PC-3 (cell line): Measurements from ENCODE around the gene CAT. TPM values are rescaled to one million over a fixed set of nuclear protein-coding genes. Genes with fewer than 3 reads are reported as not detected.

Experiments
- ATAC-seq: fragments of 200-7000 bp; cut with Tn5 transposase; 2 replicates; pipeline ENCODE4 v1.9.1; 2020; ENCODE audit warnings: mild to moderate bottlenecking, moderate library complexity
- BruUV-seq: library from RNA; stranded (reverse); fragments of 400-500 nt; replicated peaks from 2 replicates; lab custom pipeline; 2021; lab: Mats Ljungman, UMichigan
- CTCF ChIA-PET: fragments of 300-600 bp; sonication (Branson Sonifier 250); formaldehyde crosslinking; loops from one replicate; lab custom pipeline; 2022; ENCODE audit warnings: antibody characterized with exemption; lab: Charles Lee
- POLR2A ChIA-PET: fragments of 300-600 bp; sonication (Branson Sonifier 250); formaldehyde crosslinking; loops from one replicate; lab custom pipeline; 2022; ENCODE audit warnings: antibody characterized with exemption; ENCODE audit not compliant: unreplicated experiment; lab: Charles Lee
- DNase-seq: peaks from one replicate; pipeline ENCODE4 v3.0.0-alpha.2; 2015
- H2AFZ ChIP-seq: fragments of 300-600 bp; sonication (generic); 2 replicates; pipeline ENCODE4 v1.6.0; 2016; ENCODE audit warnings: antibody characterized with exemption, low read length
- H3F3A ChIP-seq: fragments of 300-600 bp; sonication (generic); one replicate; pipeline ENCODE4 v1.6.0; 2017; ENCODE audit warnings: antibody characterized with exemption, low read length, control low read depth, mild to moderate bottlenecking; ENCODE audit not compliant: unreplicated experiment
- H3K27ac ChIP-seq: fragments of 300-600 bp; sonication (generic); 2 replicates; pipeline ENCODE4 v1.5.1; 2016; ENCODE audit warnings: mild to moderate bottlenecking, low read length
- H3K27me3 ChIP-seq: fragments of 300-600 bp; sonication (generic); 2 replicates; pipeline ENCODE4 v1.6.1; 2016; ENCODE audit warnings: low read length, mixed read lengths
- H3K36me3 ChIP-seq: fragments of 300-600 bp; sonication (generic); 2 replicates; pipeline ENCODE4 v1.6.1; 2016; ENCODE audit warnings: low read depth, mixed run types, low read length, mixed read lengths
- H3K4me1 ChIP-seq: fragments of 300-600 bp; sonication (generic); 2 replicates; pipeline ENCODE4 v1.5.1; 2016; ENCODE audit warnings: low read length; ENCODE audit not compliant: insufficient read depth
- H3K4me2 ChIP-seq: fragments of 300-600 bp; sonication (generic); 2 replicates; pipeline ENCODE4 v1.6.0; 2016; ENCODE audit warnings: low read length
- H3K4me3 ChIP-seq: fragments of 300-600 bp; sonication (generic); 2 replicates; pipeline ENCODE4 v1.5.1; 2016; ENCODE audit warnings: mild to moderate bottlenecking, low read length, mixed read lengths
- H3K79me2 ChIP-seq: fragments of 300-600 bp; sonication (generic); 2 replicates; pipeline ENCODE4 v1.6.1; 2017; ENCODE audit warnings: low read length, mixed read lengths
- H3K9ac ChIP-seq: fragments of 300-600 bp; sonication (generic); 2 replicates; pipeline ENCODE4 v1.6.0; 2016; ENCODE audit warnings: mild to moderate bottlenecking, low read length
- H3K9me2 ChIP-seq: fragments of 300-600 bp; sonication (generic); replicated peaks from 2 replicates; pipeline ENCODE4 v1.6.1; 2016; ENCODE audit warnings: mixed run types, low read length, mixed read lengths
- H3K9me3 ChIP-seq: fragments of 300-600 bp; sonication (generic); 2 replicates; pipeline ENCODE4 v1.6.1; 2016; ENCODE audit warnings: low read length, mixed read lengths
- H4K20me1 ChIP-seq: fragments of 300-600 bp; sonication (generic); 2 replicates; pipeline ENCODE4 v1.6.1; 2016; ENCODE audit warnings: low read length, mixed read lengths
- CTCF ChIP-seq: fragments of 300-600 bp; sonication (generic); conservative IDR thresholded peaks from 2 replicates; pipeline ENCODE4 v1.5.1; 2017; ENCODE audit warnings: antibody characterized with exemption, low read depth, mild to moderate bottlenecking, low read length
- EZH2 ChIP-seq: fragments of 300-600 bp; sonication (generic); IDR thresholded peaks from one replicate; pipeline ENCODE4 v1.6.1; 2017; ENCODE audit warnings: antibody characterized with exemption, mild to moderate bottlenecking, low read length; ENCODE audit not compliant: unreplicated experiment
- EZH2phosphoT487 ChIP-seq: fragments of 300-600 bp; sonication (generic); IDR thresholded peaks from 2 replicates; pipeline ENCODE4 v1.6.1; 2018; ENCODE audit warnings: mild to moderate bottlenecking, antibody characterized with exemption, low read length, borderline replicate concordance
- intact Hi-C: fragments of 100-400 bp; cut with micrococcal nuclease; formaldehyde crosslinking; loops from 2 replicates; pipeline ENCODE4 v1.9.0; 2023
- total RNA-seq: library from RNA; depleted of rRNA; stranded (reverse); fragments of >200 nt; gene quantifications from 2 replicates; pipeline ENCODE4 v1.2.3, GENCODE V29; 2014

CAT gene
- total RNA-seq, 1 experiment from 2014 or later: 50.5 TPM

GRCh38 chr11:34459507-34460162, 20.9 kb downstream of the CAT start:
- no peaks in the 10 kb centered on the region for H3K9me2 ChIP-seq
- H3K4me1 ChIP-seq: no peaks in the 10 kb centered on the region
- no peak overlapping the region for H3K4me3 ChIP-seq
- ATAC-seq (no peak), DNase-seq (no peak)
- no peak overlapping the region for H3K9ac ChIP-seq
- no peaks in the 10 kb centered on the region for H4K20me1 ChIP-seq
- BruUV-seq: no TSS peak
- H3K79me2 ChIP-seq: no peaks in the 10 kb centered on the region
- H3K27me3 ChIP-seq: no peaks in the 10 kb centered on the region
- H3K27ac ChIP-seq: no peak overlapping the region
- no peaks in the 10 kb centered on the region for H3K9me3 ChIP-seq
- H2AFZ ChIP-seq: no peak overlapping the region
- peaks cover 47% of the 10 kb centered on the region for H3K36me3 ChIP-seq
- no peak for TF ChIP-seq CTCF
- no peak for TF ChIP-seq EZH2
- TF ChIP-seq EZH2phosphoT487: no peak
- no peaks in the 10 kb centered on the region for H3F3A ChIP-seq
- POLR2A ChIA-PET: no interaction called here
- intact Hi-C loops: no loop called here
- no peak overlapping the region for H3K4me2 ChIP-seq
- CTCF ChIA-PET: no interaction called here

GRCh38 chr11:34460278-34460677, 21.5 kb downstream of the CAT start:
- Histone ChIP-seq H4K20me1 (no peaks in the 10 kb centered on the region), H3K4me1 (no peaks in the 10 kb centered on the region), H3F3A (no peaks in the 10 kb centered on the region), H3K9me3 (no peaks in the 10 kb centered on the region), H3K4me2 (no peak overlapping the region), H3K36me3 (peaks cover 42% of the 10 kb centered on the region), H3K9me2 (no peaks in the 10 kb centered on the region), H3K27ac (no peak overlapping the region), H3K27me3 (no peaks in the 10 kb centered on the region), H3K9ac (no peak overlapping the region), H3K79me2 (no peaks in the 10 kb centered on the region), H2AFZ (no peak overlapping the region), H3K4me3 (no peak overlapping the region)
- no peak for ATAC-seq
- TF ChIP-seq EZH2: no peak
- no peak for TF ChIP-seq CTCF
- TF ChIP-seq EZH2phosphoT487: no peak
- ChIA-PET POLR2A (no interaction called here), CTCF (no interaction called here)
- DNase-seq: no peak
- intact Hi-C loops: no loop called here
- BruUV-seq: no TSS peak

- intact Hi-C loops: no loop called here
- Histone ChIP-seq H3K4me1 (no peaks in the 10 kb centered on the region), H3K9me2 (no peaks in the 10 kb centered on the region), H3F3A (no peaks in the 10 kb centered on the region), H3K27ac (no peak overlapping the region), H3K9me3 (no peaks in the 10 kb centered on the region), H3K27me3 (no peaks in the 10 kb centered on the region), H4K20me1 (no peaks in the 10 kb centered on the region), H3K4me3 (no peak overlapping the region), H3K9ac (no peak overlapping the region), H3K36me3 (peaks cover 42% of the 10 kb centered on the region), H3K79me2 (no peaks in the 10 kb centered on the region), H3K4me2 (no peak overlapping the region), H2AFZ (no peak overlapping the region)
- TF ChIP-seq CTCF: no peak
- no peak for TF ChIP-seq EZH2phosphoT487
- no peak for TF ChIP-seq EZH2
- no peak for DNase-seq
- ChIA-PET CTCF (no interaction called here), POLR2A (no interaction called here)
- ATAC-seq: no peak
- BruUV-seq: no TSS peak
Measured at GRCh38 chr11:34461215-34461614, 22.5 kb downstream of the CAT start.
